ENCODE data around the gene ANKRD40. TPM values are rescaled to one million over a fixed set of nuclear protein-coding genes. Genes with fewer than 3 reads are reported as not detected.
"Not testable (repeated sequence)": the region's sequence is repeated elsewhere in the genome, so short reads cannot be mapped to it uniquely, and the experiment has no call there.

Gene ANKRD40
- total and polyA plus RNA-seq, 7 donors = 12.3 to 76.3 (median 51.2) TPM

DNA sequence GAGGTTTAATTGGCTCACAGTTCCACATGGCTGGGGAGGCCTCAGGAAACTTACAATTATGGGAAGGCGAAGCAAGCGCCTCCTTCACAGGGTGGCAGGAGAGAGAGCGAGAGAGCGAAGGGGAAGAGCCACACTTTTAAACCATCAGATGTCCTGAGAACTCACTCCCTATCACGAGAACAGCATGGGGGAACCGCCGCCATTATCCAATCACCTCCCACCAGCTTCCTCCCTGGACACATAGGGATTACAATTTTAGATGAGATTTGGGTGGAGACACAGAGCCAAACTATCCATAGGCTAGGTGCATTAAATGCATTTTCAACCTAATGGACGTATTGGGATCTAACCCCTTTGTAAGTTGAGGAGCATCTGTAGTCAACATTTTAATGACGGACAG, 4.9 kb upstream of the ANKRD40 start:
- 94 to 96% methylated on average over 9 of the region's 9 CpGs for WGBS, 2 donors
- TF ChIP-seq POLR2AphosphoS5 (IDR thresholded peaks at IDR 0.05) = no peak
- no peak for TF ChIP-seq EP300 (IDR thresholded peaks at IDR 0.05)
- TF ChIP-seq, protein P1, sequence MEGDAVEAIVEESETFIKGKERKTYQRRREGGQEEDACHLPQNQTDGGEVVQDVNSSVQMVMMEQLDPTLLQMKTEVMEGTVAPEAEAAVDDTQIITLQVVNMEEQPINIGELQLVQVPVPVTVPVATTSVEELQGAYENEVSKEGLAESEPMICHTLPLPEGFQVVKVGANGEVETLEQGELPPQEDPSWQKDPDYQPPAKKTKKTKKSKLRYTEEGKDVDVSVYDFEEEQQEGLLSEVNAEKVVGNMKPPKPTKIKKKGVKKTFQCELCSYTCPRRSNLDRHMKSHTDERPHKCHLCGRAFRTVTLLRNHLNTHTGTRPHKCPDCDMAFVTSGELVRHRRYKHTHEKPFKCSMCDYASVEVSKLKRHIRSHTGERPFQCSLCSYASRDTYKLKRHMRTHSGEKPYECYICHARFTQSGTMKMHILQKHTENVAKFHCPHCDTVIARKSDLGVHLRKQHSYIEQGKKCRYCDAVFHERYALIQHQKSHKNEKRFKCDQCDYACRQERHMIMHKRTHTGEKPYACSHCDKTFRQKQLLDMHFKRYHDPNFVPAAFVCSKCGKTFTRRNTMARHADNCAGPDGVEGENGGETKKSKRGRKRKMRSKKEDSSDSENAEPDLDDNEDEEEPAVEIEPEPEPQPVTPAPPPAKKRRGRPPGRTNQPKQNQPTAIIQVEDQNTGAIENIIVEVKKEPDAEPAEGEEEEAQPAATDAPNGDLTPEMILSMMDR (IDR thresholded peaks at IDR 0.05) = no peak
- no peak for TF ChIP-seq POLR2A (IDR thresholded peaks at IDR 0.05)
- intact Hi-C loops (cut with DNase I) = no loop called here

DNA sequence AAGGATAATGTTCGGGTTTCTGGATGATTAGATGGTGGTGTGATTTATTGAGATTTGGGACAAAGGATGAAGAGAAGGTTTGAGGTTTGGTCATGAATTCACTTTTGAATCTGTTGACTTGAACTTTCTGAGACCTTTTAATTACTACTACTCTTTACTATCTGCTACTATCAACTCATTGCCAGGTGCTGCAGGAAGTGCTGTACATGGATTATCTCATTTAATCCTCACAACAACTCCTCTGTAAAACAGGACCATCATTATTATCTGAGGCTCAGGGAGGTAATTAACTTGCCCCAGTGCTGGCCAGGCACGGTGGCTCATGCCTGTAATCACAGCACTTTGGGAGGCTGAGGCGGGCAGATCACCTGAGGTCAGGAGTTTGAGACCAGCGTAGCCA, 2.9 kb upstream of the ANKRD40 start:
- no peaks in the 10 kb centered on the region for H3K27me3 ChIP-seq
- H3K27ac ChIP-seq = no peak overlapping the region
- H3K4me3 ChIP-seq = no peak overlapping the region
- no peaks in the 10 kb centered on the region for H3K36me3 ChIP-seq
- TF ChIP-seq POLR2A (IDR thresholded peaks at IDR 0.05) = no peak
- no peak for DNase-seq
- intact Hi-C loops (cut with DNase I) = no loop called here
- H3K9me3 ChIP-seq = no peaks in the 10 kb centered on the region
- 91 to 93% methylated on average over 4 of the region's 4 CpGs for WGBS, 2 donors
- peaks cover 0 to 40% (median 31%) of the 10 kb centered on the region in 4 donors for H3K4me1 ChIP-seq

More for the DNA sequence above, 4.9 kb upstream of the ANKRD40 start:
- DNase-seq = no peak
- Histone ChIP-seq H3K9me3 (no peaks in the 10 kb centered on the region), H3K4me3 (no peak overlapping the region), H3K4me1 (peaks cover 0 to 23% (median 18%) of the 10 kb centered on the region in 4 donors), H3K27ac (no peak overlapping the region), H3K36me3 (no peaks in the 10 kb centered on the region), H3K27me3 (no peaks in the 10 kb centered on the region)

DNA sequence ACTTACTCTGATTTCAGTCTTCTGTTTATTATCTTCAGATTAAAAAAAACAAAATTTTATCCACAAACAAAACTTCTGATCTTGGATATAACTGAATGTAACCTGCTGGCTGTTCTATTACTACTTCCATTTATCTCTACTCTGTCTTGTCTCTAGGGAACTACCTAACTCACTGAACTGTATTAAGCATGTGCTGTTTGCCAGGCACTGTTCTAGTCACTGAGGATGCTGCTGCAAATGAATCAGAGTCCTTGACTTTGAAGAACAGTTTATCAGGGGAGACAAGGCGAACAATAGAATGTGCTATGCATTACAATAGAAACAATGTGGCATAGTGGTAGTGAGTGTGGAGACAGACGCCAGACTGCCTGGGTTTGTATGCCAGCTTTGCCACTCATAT, 2.3 kb upstream of the ANKRD40 start:
- WGBS, 2 donors = 91 to 95% methylated on average over 2 of the region's 2 CpGs
- no peak for DNase-seq
- intact Hi-C loops (cut with DNase I) = no loop called here
- no peak for TF ChIP-seq EP300 (IDR thresholded peaks at IDR 0.05)
- TF ChIP-seq POLR2AphosphoS5 (IDR thresholded peaks at IDR 0.05) = no peak
- no peak for TF ChIP-seq POLR2A (IDR thresholded peaks at IDR 0.05)
- TF ChIP-seq, protein P1 (IDR thresholded peaks at IDR 0.05) = no peak
- Histone ChIP-seq H3K27me3 (no peaks in the 10 kb centered on the region), H3K9me3 (no peaks in the 10 kb centered on the region), H3K36me3 (no peaks in the 10 kb centered on the region), H3K27ac (peak overlapping the region in 3 of 4 donors; percentile 92 to 97 (median 95)), H3K4me1 (peaks cover 0 to 42% (median 37%) of the 10 kb centered on the region in 4 donors), H3K4me3 (no peak overlapping the region)

DNA sequence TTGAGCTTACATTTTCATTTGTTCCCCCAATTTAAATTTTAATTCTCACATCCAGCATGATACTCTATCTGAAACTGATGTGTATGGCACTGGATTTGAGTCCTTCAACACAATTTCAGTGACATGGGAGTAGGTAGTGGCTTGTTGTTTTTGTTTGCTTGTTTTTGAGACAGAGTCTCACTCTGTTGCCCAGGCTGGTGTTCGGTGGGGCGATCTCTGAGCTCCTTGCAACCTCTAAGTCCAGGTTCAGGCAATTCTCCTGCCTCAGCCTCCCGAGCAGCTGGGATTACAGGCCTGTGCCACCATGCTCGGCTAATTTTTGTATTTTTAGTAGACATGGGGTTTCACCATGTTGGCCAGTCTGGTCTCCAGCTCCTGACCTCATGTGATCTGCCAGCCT, 1.3 kb upstream of the ANKRD40 start:
- peak overlapping the region in 1 of 4 donors; percentile 74 for H3K4me3 ChIP-seq
- H3K27ac ChIP-seq = peak overlapping the region; percentile 92 to 97 (median 96)
- DNase-seq; intact Hi-C loops (cut with DNase I); H3K9me3 ChIP-seq; H3K36me3 ChIP-seq; H3K27me3 ChIP-seq: not testable (repeated sequence)
- peaks cover 0 to 49% (median 42%) of the 10 kb centered on the region in 4 donors for H3K4me1 ChIP-seq
- WGBS, 2 donors = 76 to 83% methylated on average over 4 of the region's 4 CpGs

DNA sequence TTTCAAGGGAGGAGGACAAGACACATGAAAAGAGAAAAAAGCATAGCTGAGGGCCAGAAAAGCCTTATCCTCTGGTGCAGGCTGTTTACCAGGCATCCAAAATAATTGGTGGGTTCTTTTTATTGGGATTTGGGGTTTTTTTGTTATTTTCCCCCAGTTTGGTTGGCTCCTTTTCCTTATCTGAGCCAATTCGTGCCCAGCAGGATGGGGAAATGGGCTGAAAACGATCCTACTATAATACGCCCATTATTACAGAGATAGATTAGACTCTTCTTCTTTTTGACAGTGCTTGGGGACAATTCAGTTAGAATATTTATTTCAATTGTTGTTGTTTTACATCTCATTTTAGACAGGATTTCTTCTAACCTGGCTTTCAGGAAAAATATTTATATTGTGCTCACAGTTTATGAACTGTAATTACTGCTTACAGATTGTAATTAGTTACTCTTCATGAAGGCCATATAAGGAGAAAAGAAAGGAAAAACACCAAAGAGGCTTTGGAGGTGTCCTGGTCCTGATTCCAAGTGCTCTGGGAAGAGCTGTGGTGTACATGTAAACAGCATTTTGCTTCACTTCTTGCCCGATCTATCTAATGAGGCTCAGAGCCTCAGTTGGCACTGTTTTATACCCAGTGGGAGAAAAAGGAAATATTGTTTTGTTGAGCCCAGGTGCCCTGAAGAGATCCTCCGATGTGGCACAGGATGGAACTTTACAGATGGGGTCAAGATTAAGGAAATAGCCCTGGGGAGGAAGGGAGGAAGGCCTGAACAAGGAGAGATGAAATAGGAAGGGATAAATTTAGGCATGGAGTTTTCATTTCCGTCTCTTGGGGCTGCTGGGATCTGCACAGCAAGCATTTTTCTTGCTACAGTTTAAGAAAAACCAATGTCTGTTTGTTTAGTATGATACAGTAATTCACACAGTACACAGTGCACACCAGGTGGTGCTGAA, 611 bp upstream of the ANKRD40 start:
- H3K9me3 ChIP-seq = no peaks in the 10 kb centered on the region
- DNase-seq = no peak
- peaks cover 0 to 3% (median 0%) of the 10 kb centered on the region in 4 donors for H3K36me3 ChIP-seq
- peak overlapping the region; percentile 27 to 79 (median 74) for H3K4me3 ChIP-seq
- peaks cover 0 to 56% (median 49%) of the 10 kb centered on the region in 4 donors for H3K4me1 ChIP-seq
- TF ChIP-seq EP300 (IDR thresholded peaks at IDR 0.05) (no peak), POLR2A (IDR thresholded peaks at IDR 0.05) (peak in 1 of 2 donors; percentile 51), POLR2AphosphoS5 (IDR thresholded peaks at IDR 0.05) (peak in 1 of 4 donors; percentile 3)
- TF ChIP-seq, protein P1 (IDR thresholded peaks at IDR 0.05) = no peak
- no peaks in the 10 kb centered on the region for H3K27me3 ChIP-seq
- 1 to 4% methylated on average over 6 of the region's 6 CpGs for WGBS, 2 donors
- intact Hi-C loops (cut with DNase I) = no loop called here
- H3K27ac ChIP-seq = peak overlapping the region; percentile 92 to 97 (median 96)

Data from sigmoid colon (tissue), 7 donors.